ENCODE results near the gene IKZF3. TPM values are rescaled to one million over a fixed set of nuclear protein-coding genes. Genes with fewer than 3 reads are reported as not detected.
A peak's percentile ranks its signal among the peaks of the same experiment; 100 is the strongest.
"Not testable (repeated sequence)": the region's sequence is repeated elsewhere in the genome, so short reads cannot be mapped to it uniquely, and the experiment has no call there.

The IKZF3 gene
- total RNA-seq, 1 donor, result under 0.01 TPM

DNA sequence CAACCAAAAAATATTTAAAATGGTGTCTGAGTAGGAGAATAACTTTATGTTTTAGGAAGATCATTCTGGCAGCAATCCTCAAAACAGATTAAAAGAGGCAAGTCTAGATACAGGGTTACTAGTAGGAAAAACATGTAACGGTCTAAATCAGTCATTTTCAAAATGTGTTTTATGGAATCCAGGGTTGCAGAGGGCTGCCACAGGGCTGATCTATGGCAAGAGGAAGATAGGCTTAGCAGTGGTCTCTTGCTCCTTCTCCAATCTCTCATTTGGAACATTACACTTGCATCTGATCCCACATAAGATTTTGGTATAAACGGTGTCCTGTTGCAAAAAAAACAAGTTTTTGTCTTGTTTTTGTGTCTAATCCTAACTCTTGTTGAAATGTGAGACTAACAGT is 9.2 kb downstream of the IKZF3 start:
- DNase-seq (ENCODE audit: low read depth), result no peak
- TF ChIP-seq, protein P1, sequence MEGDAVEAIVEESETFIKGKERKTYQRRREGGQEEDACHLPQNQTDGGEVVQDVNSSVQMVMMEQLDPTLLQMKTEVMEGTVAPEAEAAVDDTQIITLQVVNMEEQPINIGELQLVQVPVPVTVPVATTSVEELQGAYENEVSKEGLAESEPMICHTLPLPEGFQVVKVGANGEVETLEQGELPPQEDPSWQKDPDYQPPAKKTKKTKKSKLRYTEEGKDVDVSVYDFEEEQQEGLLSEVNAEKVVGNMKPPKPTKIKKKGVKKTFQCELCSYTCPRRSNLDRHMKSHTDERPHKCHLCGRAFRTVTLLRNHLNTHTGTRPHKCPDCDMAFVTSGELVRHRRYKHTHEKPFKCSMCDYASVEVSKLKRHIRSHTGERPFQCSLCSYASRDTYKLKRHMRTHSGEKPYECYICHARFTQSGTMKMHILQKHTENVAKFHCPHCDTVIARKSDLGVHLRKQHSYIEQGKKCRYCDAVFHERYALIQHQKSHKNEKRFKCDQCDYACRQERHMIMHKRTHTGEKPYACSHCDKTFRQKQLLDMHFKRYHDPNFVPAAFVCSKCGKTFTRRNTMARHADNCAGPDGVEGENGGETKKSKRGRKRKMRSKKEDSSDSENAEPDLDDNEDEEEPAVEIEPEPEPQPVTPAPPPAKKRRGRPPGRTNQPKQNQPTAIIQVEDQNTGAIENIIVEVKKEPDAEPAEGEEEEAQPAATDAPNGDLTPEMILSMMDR (IDR thresholded peaks at IDR 0.05; ENCODE audit: insufficient read depth, low read depth, low read length), result no peak
- no peak overlapping the region for H3K4me3 ChIP-seq (ENCODE audit: low read depth, low read length)

DNA sequence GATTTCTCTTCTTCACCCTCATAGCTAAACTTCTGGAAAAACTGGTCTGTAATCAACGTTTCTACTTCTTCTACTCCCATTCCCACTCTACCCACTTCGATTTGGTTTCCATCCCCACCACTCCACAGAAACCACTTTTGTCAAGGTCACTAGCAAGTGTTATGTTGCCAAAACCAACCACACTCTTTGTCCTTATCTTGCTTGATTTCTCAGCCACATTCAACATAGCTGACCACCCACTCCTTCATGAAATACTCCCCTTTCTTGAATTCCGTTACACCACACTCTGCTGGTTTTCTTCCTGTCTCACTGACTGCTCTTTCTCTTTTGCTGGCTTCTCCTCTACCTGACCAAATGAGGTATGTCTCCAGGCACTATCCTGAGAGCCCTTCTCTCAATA is 11.9 kb downstream of the IKZF3 start:
- DNase-seq (ENCODE audit: low read depth), result no peak
- H3K4me3 ChIP-seq (ENCODE audit: low read depth, low read length), result no peak overlapping the region
- TF ChIP-seq, protein P1 (IDR thresholded peaks at IDR 0.05; ENCODE audit: insufficient read depth, low read depth, low read length), result no peak

DNA sequence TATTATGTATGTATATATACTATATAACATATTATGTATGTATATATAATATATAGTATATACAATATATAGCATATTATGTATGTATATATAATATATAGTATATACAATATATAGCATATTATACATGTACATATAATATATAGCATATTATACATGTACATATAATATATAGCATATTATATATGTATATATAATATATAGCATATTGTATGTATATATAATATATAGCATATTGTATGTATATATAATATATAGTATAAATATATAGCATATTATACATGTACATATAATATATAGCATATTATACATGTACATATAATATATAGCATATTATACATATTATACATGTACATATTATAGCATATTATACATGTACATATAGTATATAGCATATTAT is 13.9 kb downstream of the IKZF3 start:
- not testable (repeated sequence) for DNase-seq (ENCODE audit: low read depth); H3K4me3 ChIP-seq (ENCODE audit: low read depth, low read length)

DNA sequence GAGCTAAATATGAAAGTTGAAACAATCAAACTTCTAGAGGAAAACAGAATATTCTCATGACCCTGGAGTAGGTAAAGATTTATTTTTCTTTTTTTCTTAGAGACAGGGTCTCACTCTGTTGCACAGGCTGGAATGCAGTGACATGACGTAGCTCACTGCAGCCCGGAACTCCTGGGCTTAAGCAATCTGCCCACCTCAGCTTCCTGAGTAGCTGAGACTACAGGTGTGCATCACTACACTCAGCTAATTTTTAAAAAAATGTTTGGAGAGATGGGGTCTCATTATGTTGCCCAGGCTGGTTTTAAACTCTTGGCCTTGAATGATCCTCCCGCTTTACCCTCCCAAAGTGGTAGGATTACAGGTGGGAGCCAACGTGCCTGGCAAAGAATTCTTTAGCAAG is 15.5 kb downstream of the IKZF3 start:
- no peak overlapping the region for H3K4me3 ChIP-seq (ENCODE audit: low read depth, low read length)
- no peak for DNase-seq (ENCODE audit: low read depth)
- TF ChIP-seq, protein P1 (IDR thresholded peaks at IDR 0.05; ENCODE audit: insufficient read depth, low read depth, low read length), result no peak

DNA sequence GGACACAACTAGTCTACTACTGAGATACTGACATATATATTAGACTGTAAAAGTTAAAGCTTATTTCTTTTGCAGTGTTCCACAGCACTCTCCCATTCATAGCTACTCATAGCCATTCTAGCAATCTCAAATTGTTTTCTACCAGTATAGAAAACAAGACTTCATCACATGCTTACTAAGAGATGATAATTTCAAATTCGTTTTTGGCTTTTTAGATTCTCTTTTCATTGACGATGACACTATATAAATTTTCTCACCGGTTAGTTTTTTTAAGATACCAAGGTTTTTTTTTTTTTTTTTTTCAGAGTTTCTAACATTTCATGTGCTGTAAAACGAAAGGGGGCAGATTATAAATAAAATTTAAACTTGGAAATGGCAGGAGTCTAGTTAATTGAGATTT is 17.9 kb downstream of the IKZF3 start:
- H3K4me3 ChIP-seq (ENCODE audit: low read depth, low read length), result no peak overlapping the region
- TF ChIP-seq, protein P1 (IDR thresholded peaks at IDR 0.05; ENCODE audit: insufficient read depth, low read depth, low read length), result no peak
- DNase-seq (ENCODE audit: low read depth), result no peak

DNA sequence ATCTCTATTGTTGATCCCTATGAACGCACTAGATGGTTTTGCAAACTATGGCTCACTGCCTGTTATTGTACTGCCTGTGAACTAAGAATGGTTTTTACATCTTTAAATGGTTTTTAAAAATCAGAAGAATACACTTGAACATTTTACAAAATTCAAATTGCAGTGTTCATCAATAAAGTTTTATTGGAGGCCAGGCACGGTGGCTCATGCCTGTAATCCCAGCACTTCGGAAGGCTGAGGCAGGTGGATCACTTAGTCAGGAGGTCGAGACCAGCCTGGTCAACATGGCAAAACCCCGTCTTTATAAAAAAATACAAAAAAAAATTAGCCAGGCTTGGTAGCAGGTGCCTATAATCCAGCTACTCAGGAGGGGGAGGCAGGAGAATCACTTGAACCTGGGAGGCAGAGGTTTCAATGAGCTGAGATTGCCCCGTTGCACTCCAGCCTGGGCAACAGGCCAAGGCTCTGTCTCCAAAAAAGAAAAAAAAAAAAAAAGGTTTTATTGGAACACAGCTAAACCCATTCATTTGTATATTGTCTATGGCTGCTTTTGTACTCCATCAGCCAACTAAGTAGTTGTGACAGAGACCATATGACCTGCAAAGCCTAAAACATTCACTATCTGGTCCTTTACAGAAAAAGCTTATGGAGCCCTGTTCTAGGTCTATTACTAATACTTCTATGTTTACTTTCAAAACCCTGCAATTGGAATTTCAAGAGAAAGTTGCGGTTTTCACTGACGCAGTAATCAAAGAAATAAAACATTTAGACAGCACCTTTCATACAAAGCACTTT is 18.9 kb downstream of the IKZF3 start:
- TF ChIP-seq, protein P1 (IDR thresholded peaks at IDR 0.05; ENCODE audit: insufficient read depth, low read depth, low read length), result no peak
- DNase-seq (ENCODE audit: low read depth), result peak; percentile 15
- no peak overlapping the region for H3K4me3 ChIP-seq (ENCODE audit: low read depth, low read length)

DNA sequence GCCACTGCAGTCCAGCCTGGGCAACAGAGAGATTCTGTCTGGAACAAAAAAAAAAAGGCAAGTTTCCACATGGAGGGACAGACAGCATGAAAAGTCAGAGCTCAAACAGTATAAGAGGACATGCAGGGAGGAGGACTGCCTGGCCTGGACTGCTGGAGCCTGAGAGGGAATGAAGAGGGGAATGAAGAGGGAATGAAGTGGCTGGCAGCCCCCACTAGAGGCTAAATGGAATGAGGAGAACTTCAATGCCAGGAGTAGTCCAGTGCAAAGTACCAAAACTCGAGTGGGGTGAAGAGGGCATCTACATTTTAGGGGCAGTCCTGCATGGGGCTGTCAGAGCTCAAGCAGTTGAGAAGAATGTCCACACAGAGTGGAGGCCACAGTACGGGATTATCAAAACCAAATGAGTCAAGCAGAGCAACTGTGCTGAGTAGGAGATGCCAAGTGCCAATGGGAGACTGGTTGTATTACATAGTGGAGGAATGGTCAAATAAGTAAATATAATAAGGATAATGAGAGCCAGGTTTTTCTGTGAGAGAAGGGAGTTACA is 22.9 kb downstream of the IKZF3 start:
- TF ChIP-seq, protein P1 (IDR thresholded peaks at IDR 0.05; ENCODE audit: insufficient read depth, low read depth, low read length), result no peak
- no peak for DNase-seq (ENCODE audit: low read depth)
- H3K4me3 ChIP-seq (ENCODE audit: low read depth, low read length), result no peak overlapping the region
